ENCODE data around the gene TMEM18.

TMEM18 gene

DNA sequence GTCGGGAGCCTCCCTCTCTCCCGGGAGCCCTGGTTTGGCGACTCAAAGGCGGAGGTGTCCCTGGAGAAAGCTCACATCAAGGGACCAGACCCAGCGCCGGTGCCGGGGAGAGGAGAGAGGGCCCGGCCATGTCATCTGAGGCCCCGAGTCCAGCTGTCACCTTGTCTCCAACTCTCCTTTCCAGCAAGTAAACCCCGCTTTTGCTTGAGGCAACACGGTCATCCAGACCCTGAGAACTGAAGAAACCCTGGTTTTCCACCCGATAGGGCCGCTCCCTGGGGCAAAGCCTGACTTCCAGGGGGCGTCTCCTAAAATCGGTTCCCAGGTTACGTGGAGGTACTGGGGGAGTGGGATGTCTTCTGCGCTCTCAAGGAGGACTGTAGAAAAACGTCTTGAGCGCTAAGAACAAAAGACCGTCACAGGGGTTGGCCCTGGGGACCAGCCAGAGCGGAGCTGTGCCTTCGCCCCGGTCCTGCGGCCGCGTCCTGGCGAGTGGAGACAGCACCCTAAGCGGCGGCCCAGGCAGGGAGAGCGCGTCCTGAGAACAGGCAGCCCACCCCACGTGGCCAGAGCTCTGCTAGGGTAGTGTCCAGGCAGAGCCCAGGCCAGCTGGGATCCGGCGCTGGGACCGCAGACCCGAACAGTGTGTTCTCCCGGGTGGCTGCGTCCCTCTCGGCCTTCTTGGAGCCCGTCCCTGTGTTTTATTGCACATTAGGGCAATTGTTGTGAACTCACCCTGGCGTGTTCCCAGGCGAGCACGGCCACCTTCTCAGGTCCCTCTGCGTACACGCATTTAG lies 55.7 kb downstream of the TMEM18 start:
- Histone ChIP-seq H3K4me3 (ENCODE audit: insufficient read depth, low read depth, low read length, poor library complexity, severe bottlenecking) (no peak overlapping the region), H3K9me3 (ENCODE audit: control insufficient read depth, low read length) (no peaks in the 10 kb centered on the region), H3K27ac (ENCODE audit: insufficient read depth, low read length, poor library complexity, severe bottlenecking) (no peak overlapping the region), H3K36me3 (ENCODE audit: control insufficient read depth, insufficient read depth, low read length) (no peaks in the 10 kb centered on the region), H3K27me3 (replicated peaks; ENCODE audit: control insufficient read depth, insufficient read depth, low read length, poor library complexity, severe bottlenecking) (no peaks in the 10 kb centered on the region), H3K4me1 (ENCODE audit: control insufficient read depth, insufficient read depth, low read length, poor library complexity, severe bottlenecking) (no peaks in the 10 kb centered on the region)
- DNase-seq, result no peak

DNA sequence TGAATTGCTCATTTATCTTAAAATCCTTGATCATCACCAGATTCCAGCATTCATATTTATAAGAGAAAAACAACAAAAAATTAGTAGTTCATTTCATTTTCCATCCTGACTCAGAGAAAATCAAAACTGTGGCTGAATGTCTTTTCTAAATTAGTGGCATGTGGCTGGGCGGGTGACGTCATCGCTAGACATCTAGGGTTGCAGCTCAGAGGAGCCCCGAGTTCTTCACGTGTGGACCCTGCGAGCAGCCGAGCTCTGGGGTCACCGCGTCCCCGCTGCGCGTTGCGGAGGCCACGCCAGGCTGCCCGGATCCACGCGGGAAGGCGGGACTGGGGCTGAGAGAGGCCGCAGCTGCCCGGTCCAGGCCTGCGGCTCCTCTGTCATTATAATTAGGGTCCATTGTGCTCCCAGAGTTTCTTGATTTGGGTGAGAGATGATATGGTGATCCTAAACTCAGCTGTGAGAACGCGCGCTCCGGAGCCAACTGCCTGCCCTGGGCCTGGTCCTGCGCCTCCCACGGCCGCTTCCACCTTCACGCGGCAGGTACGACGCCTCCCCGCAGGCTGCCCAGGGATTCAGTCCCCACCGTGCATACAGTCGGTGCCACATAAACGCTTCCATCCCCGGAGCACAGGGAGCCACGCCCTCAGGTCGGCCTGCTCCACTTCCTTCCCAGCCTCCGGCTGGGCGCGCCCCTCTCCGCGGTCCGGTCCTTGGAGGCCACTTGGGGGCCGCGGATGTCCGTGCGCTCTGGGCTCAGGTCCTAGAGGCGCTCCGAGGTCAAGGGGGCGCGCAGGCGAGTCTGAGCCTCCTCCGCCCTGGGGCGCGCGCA lies 56.5 kb downstream of the TMEM18 start:
- Histone ChIP-seq H3K4me3 (ENCODE audit: insufficient read depth, low read depth, low read length, poor library complexity, severe bottlenecking) (no peak overlapping the region), H3K9me3 (ENCODE audit: control insufficient read depth, low read length) (no peaks in the 10 kb centered on the region), H3K27me3 (replicated peaks; ENCODE audit: control insufficient read depth, insufficient read depth, low read length, poor library complexity, severe bottlenecking) (no peaks in the 10 kb centered on the region), H3K36me3 (ENCODE audit: control insufficient read depth, insufficient read depth, low read length) (no peaks in the 10 kb centered on the region), H3K4me1 (ENCODE audit: control insufficient read depth, insufficient read depth, low read length, poor library complexity, severe bottlenecking) (no peaks in the 10 kb centered on the region), H3K27ac (ENCODE audit: insufficient read depth, low read length, poor library complexity, severe bottlenecking) (no peak overlapping the region)
- no peak for DNase-seq

DNA sequence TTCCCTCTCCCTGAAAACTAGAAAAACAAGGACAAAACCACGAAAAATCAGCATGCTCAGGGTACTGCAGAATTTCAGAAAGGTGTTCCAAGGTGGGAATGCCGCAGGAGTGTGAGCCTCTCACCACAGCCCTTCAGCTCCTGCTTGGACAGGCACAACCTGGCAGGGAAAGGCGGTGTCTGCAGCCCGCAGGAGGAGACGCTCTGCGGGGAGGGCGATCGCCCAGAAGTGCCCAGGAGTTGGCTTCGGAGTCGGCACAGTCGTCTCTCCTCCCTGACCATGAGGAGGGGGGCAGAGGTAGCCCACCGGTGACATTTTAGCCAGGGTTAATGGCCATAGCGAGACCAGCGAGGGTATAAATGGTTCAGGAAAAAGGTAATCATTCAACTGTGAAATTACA lies 57.2 kb downstream of the TMEM18 start:
- no peak for DNase-seq
- Histone ChIP-seq H3K27me3 (replicated peaks; ENCODE audit: control insufficient read depth, insufficient read depth, low read length, poor library complexity, severe bottlenecking) (no peaks in the 10 kb centered on the region), H3K4me3 (ENCODE audit: insufficient read depth, low read depth, low read length, poor library complexity, severe bottlenecking) (no peak overlapping the region), H3K36me3 (ENCODE audit: control insufficient read depth, insufficient read depth, low read length) (no peaks in the 10 kb centered on the region), H3K9me3 (ENCODE audit: control insufficient read depth, low read length) (no peaks in the 10 kb centered on the region), H3K4me1 (ENCODE audit: control insufficient read depth, insufficient read depth, low read length, poor library complexity, severe bottlenecking) (no peaks in the 10 kb centered on the region), H3K27ac (ENCODE audit: insufficient read depth, low read length, poor library complexity, severe bottlenecking) (no peak overlapping the region)

DNA sequence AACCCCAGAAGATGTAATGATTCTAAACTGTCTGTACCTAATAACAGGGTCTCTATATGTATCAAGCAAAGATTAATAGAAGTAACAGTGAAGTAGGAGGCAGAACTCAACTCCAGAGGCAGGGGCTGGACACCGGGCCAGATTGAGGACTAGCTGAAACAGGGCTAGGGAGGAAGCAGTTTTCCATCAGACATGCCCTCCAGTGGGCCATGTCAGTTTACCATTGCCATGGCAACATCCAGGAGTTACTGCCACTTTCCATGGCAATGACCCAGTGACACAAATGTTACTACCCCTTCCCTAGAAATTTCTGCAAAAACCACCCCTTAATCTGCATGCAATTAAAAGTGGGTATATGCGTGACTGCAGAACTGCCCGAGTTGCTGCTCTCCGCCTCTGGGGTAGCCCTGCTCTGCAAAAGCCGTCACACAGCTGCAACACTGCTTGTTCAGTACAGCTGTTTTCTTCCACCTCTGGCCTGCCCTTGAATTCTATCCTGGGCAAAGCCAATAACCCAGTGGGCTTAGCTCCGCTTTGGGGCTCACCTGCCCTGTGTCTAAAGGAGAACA lies 58.7 kb downstream of the TMEM18 start:
- Histone ChIP-seq H3K4me1 (ENCODE audit: control insufficient read depth, insufficient read depth, low read length, poor library complexity, severe bottlenecking) (no peaks in the 10 kb centered on the region), H3K27ac (ENCODE audit: insufficient read depth, low read length, poor library complexity, severe bottlenecking) (no peak overlapping the region), H3K36me3 (ENCODE audit: control insufficient read depth, insufficient read depth, low read length) (no peaks in the 10 kb centered on the region), H3K27me3 (replicated peaks; ENCODE audit: control insufficient read depth, insufficient read depth, low read length, poor library complexity, severe bottlenecking) (no peaks in the 10 kb centered on the region), H3K9me3 (ENCODE audit: control insufficient read depth, low read length) (no peaks in the 10 kb centered on the region), H3K4me3 (ENCODE audit: insufficient read depth, low read depth, low read length, poor library complexity, severe bottlenecking) (no peak overlapping the region)
- no peak for DNase-seq

DNA sequence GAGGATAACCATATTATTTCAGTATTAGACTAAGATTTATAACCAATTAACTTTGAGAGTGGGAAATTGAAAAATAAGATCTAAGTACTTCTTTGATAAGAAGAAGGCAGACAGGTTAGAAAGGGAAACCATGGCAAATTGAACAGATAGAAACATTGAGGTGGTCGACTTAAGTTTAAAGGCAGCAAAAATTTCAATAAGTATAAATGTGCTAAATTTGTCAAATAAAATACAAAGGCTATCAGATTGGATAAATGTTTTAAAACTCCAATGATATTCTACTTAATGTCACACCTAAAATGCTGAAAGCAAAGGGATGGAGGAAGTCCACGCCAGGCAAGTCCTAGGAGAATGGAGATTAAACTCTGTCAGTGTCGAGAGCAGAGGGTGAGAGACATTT lies 59.2 kb downstream of the TMEM18 start:
- no peak overlapping the region for H3K27ac ChIP-seq (ENCODE audit: insufficient read depth, low read length, poor library complexity, severe bottlenecking)
- DNase-seq, result no peak
- H3K36me3 ChIP-seq (ENCODE audit: control insufficient read depth, insufficient read depth, low read length), result no peaks in the 10 kb centered on the region
- no peaks in the 10 kb centered on the region for H3K4me1 ChIP-seq (ENCODE audit: control insufficient read depth, insufficient read depth, low read length, poor library complexity, severe bottlenecking)
- H3K27me3 ChIP-seq (replicated peaks; ENCODE audit: control insufficient read depth, insufficient read depth, low read length, poor library complexity, severe bottlenecking), result no peaks in the 10 kb centered on the region
- H3K4me3 ChIP-seq (ENCODE audit: insufficient read depth, low read depth, low read length, poor library complexity, severe bottlenecking), result no peak overlapping the region
- H3K9me3 ChIP-seq (ENCODE audit: control insufficient read depth, low read length), result no peaks in the 10 kb centered on the region

Measured in effector memory CD4-positive, alpha-beta T cell (primary cell).